K562 (cell line): ENCODE measurements around the gene GYS1. TPM values are rescaled to one million over a fixed set of nuclear protein-coding genes. Genes with fewer than 3 reads are reported as not detected.

Source experiments
- ATF6 ChIP-seq: sonication (generic); formaldehyde crosslinking; IDR thresholded peaks from 2 replicates; pipeline ENCODE4 v1.4.0; 2020; ENCODE audit warnings: mild to moderate bottlenecking, missing genetic modification reagents
- BACH1 ChIP-seq: fragments of 200-800 bp; sonication (Bioruptor generic); IDR thresholded peaks from 2 replicates; pipeline ENCODE4 v1.6.1; 2016; ENCODE audit warnings: missing genetic modification characterization, missing compliant biosample characterization
- BDP1 ChIP-seq: IDR thresholded peaks from 3 replicates; pipeline ENCODE4 v1.6.1; 2011; ENCODE audit not compliant: insufficient read length, insufficient read depth
- ELF4 ChIP-seq: fragments of 450-650 bp; formaldehyde crosslinking; IDR thresholded peaks from 2 replicates; pipeline ENCODE4 v1.4.0; 2022; ENCODE audit warnings: missing genetic modification characterization
- EP400 ChIP-seq: fragments of 450-650 bp; IDR thresholded peaks from 2 replicates; pipeline ENCODE4 v1.6.1; 2017; ENCODE audit warnings: antibody characterized with exemption, mild to moderate bottlenecking, moderate library complexity
- HCFC1 ChIP-seq: IDR thresholded peaks from 2 replicates; pipeline ENCODE4 v1.6.1; 2012; ENCODE audit warnings: low read depth, low read length, improper control_type of control experiment
- HDAC8 ChIP-seq: fragments of 450-650 bp; IDR thresholded peaks from 2 replicates; pipeline ENCODE4 v1.6.1; 2016; ENCODE audit warnings: mild to moderate bottlenecking, missing genetic modification characterization, moderate library complexity, missing compliant biosample characterization
- HSF4 ChIP-seq: fragments of 250-450 bp; sonication (Bioruptor Pico); IDR thresholded peaks from 2 replicates; pipeline ENCODE4 v2.1.2; 2022; ENCODE audit warnings: mild to moderate bottlenecking, moderate library complexity, borderline replicate concordance
- KAT8 ChIP-seq: fragments of 450-650 bp; IDR thresholded peaks from 2 replicates; pipeline ENCODE4 v1.6.1; 2016; ENCODE audit warnings: low read depth, mild to moderate bottlenecking
- KLF13 ChIP-seq: fragments of 450-650 bp; IDR thresholded peaks from 2 replicates; pipeline ENCODE4 v1.6.1; 2016; ENCODE audit warnings: missing genetic modification characterization, low read depth, mild to moderate bottlenecking, missing compliant biosample characterization, moderate library complexity, borderline replicate concordance
- MEF2D ChIP-seq: conservative IDR thresholded peaks from 2 replicates; pipeline ENCODE4 v1.6.1; 2016; ENCODE audit warnings: low read depth, missing genetic modification characterization, missing compliant biosample characterization
- MEIS2 ChIP-seq: fragments of 450-650 bp; IDR thresholded peaks from 2 replicates; pipeline ENCODE4 v1.6.1; 2014; ENCODE audit warnings: mild to moderate bottlenecking; ENCODE audit not compliant: partially characterized antibody
- NEUROD1 ChIP-seq: fragments of 150-350 bp; IDR thresholded peaks from 2 replicates; pipeline ENCODE4 v1.6.1; 2014; ENCODE audit warnings: borderline replicate concordance, low read length, low read depth; ENCODE audit not compliant: partially characterized antibody
- NFXL1 ChIP-seq: fragments of 450-650 bp; formaldehyde crosslinking; IDR thresholded peaks from 2 replicates; pipeline ENCODE4 v1.4.0; 2021; ENCODE audit warnings: mild to moderate bottlenecking
- PYGO2 ChIP-seq: fragments of 450-650 bp; IDR thresholded peaks from 2 replicates; pipeline ENCODE4 v1.6.1; 2016; ENCODE audit warnings: mild to moderate bottlenecking, missing genetic modification characterization, moderate library complexity, missing compliant biosample characterization
- RBM22 ChIP-seq: fragments of 200-400 bp; formaldehyde crosslinking; IDR thresholded peaks from 2 replicates; pipeline ENCODE4 v1.6.1; 2018; ENCODE audit warnings: low read length, low read depth; ENCODE audit not compliant: poor library complexity, severe bottlenecking
- TBL1XR1 ChIP-seq, 2 experiments: IDR thresholded peaks; 2 replicates each; pipeline ENCODE4 v1.6.1; 2012; ENCODE audit warnings: improper control_type of control experiment in 2 of 2, low read length in 2 of 2, mild to moderate bottlenecking in 1 of 2
- THRA ChIP-seq: fragments of 450-650 bp; IDR thresholded peaks from 2 replicates; pipeline ENCODE4 v1.6.1; 2017; ENCODE audit warnings: mild to moderate bottlenecking, moderate library complexity
- ZFX ChIP-seq: sonication (generic); formaldehyde crosslinking; IDR thresholded peaks from 2 replicates; pipeline ENCODE4 v1.8.0; 2022; ENCODE audit warnings: mild to moderate bottlenecking, missing genetic modification reagents, moderate library complexity
- ZNF584 ChIP-seq: fragments of 200-800 bp; sonication (Bioruptor generic); IDR thresholded peaks from 2 replicates; pipeline ENCODE4 v1.6.1; 2016; ENCODE audit warnings: low read depth, mild to moderate bottlenecking, missing genetic modification characterization, missing compliant biosample characterization
- ZNF695 ChIP-seq: fragments of 450-650 bp; formaldehyde crosslinking; IDR thresholded peaks from 2 replicates; pipeline ENCODE4 v1.4.0; 2020; ENCODE audit warnings: mild to moderate bottlenecking, moderate library complexity
- polyA plus RNA-seq, 8 experiments: library from polyadenylated mRNA; depleted of rRNA in 4 of 8; stranded (reverse) in 5 of 8; unstranded in 3 of 8; fragments of >200 nt; fragmentation: Nextera tagmentation in 2 of 8; fragmentation: Illumina TruSeq in 1 of 8; extraction: Ambion mirVana in 2 of 8; extraction: Trizol in 1 of 8; gene quantifications; 2 replicates each; pipeline versions ENCODE4 v1.2.1 to v1.2.3, GENCODE V29; 2011 to 2014; ENCODE audit warnings: inconsistent platforms in 1 of 8, missing spikeins in 1 of 8
- total RNA-seq, 7 experiments: library from RNA; depleted of rRNA in 6 of 7; stranded (reverse); fragments of >200 nt in 6 of 7; fragmentation: Illumina TruSeq in 2 of 7; extraction: Trizol in 2 of 7; gene quantifications; 2 replicates each; pipeline versions ENCODE4 v1.2.1 to v1.2.3, GENCODE V29; 2011 to 2021; ENCODE audit warnings: low replicate concordance in 1 of 7
- TF ChIP-seq, protein P1 (sequence below): fragments of 450-650 bp; formaldehyde crosslinking; IDR thresholded peaks from 2 replicates; pipeline ENCODE4 v1.4.0; 2022; ENCODE audit warnings: mild to moderate bottlenecking, moderate library complexity
- TF ChIP-seq, protein P2 (sequence below): fragments of 250-450 bp; sonication (Bioruptor Pico); IDR thresholded peaks from 2 replicates; pipeline ENCODE4 v1.5.0; 2021

Gene GYS1
- total and polyA plus RNA-seq, 9 of the 15 experiments (the other 6 are each of a cell fraction or from before 2014, with no cell fraction given), result 1.9 to 31.1 (median 15.2) TPM

- 0 out of 2 replicates have a peak, but pooled peaks have one; percentile 44 for TF ChIP-seq ATF6 (CRISPR knock-in tag)
- no peak for TF ChIP-seq ZFX
- no peak for TF ChIP-seq KLF13 (tag)
- no peak for TF ChIP-seq HCFC1
- no peak for TF ChIP-seq BACH1 (tag)
- TF ChIP-seq EP400, result no peak
- peak; percentile 61; the same call in 1 of the 2 replicates for TF ChIP-seq ELF4 (CRISPR knock-in tag)
- TF ChIP-seq HSF4 (CRISPR knock-in tag), result no peak
- no peak for TF ChIP-seq ZNF695 (CRISPR knock-in tag)
- 0 out of 2 replicates have a peak, but pooled peaks have one; percentile 31 for TF ChIP-seq ZNF584 (CRISPR knock-in tag)
- TF ChIP-seq PYGO2 (tag), result no peak
- TF ChIP-seq THRA, result no peak
- TF ChIP-seq NFXL1 (CRISPR knock-in tag), result no peak
- TF ChIP-seq RBM22, result no peak
- no peak for TF ChIP-seq MEF2D (tag)
- TF ChIP-seq TBL1XR1 (IDR thresholded peaks at IDR 0.05; ENCODE audit: low read length in 2 of 2), result 0 out of 4 replicates have a peak, but pooled peaks have one; percentile 2 to 5
- TF ChIP-seq KAT8, result no peak
- no peak for TF ChIP-seq NEUROD1
- TF ChIP-seq, protein P1, sequence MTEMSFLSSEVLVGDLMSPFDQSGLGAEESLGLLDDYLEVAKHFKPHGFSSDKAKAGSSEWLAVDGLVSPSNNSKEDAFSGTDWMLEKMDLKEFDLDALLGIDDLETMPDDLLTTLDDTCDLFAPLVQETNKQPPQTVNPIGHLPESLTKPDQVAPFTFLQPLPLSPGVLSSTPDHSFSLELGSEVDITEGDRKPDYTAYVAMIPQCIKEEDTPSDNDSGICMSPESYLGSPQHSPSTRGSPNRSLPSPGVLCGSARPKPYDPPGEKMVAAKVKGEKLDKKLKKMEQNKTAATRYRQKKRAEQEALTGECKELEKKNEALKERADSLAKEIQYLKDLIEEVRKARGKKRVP (CRISPR knock-in tag), result no peak; the same call in 1 of the 2 replicates
- TF ChIP-seq, protein P2, sequence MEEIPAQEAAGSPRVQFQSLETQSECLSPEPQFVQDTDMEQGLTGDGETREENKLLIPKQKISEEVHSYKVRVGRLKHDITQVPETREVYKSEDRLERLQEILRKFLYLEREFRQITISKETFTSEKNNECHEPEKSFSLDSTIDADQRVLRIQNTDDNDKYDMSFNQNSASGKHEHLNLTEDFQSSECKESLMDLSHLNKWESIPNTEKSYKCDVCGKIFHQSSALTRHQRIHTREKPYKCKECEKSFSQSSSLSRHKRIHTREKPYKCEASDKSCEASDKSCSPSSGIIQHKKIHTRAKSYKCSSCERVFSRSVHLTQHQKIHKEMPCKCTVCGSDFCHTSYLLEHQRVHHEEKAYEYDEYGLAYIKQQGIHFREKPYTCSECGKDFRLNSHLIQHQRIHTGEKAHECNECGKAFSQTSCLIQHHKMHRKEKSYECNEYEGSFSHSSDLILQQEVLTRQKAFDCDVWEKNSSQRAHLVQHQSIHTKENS (CRISPR knock-in tag), result no peak
- TF ChIP-seq MEIS2, result no peak
- TF ChIP-seq HDAC8 (tag), result no peak
- TF ChIP-seq BDP1, result no peak
These were observed 26.4 kb downstream of the GYS1 start (continued) for GRCh38 chr19:48966541-48967345.
